Caco-2 (cell line): Measurements from ENCODE around the gene CDKN2B-AS1. TPM values are rescaled to one million over a fixed set of nuclear protein-coding genes. Genes with fewer than 3 reads are reported as not detected.

Source experiments
- BruUV-seq: library from RNA; stranded (reverse); fragments of 400-500 nt; replicated peaks from 2 replicates; lab custom pipeline; 2021; lab: Mats Ljungman, UMichigan
- CTCF ChIA-PET: fragments of 300-600 bp; sonication (Branson Sonifier 250); formaldehyde crosslinking; loops from one replicate; lab custom pipeline; 2022; ENCODE audit warnings: antibody characterized with exemption; lab: Charles Lee
- POLR2A ChIA-PET: fragments of 300-600 bp; sonication (Branson Sonifier 250); formaldehyde crosslinking; loops from one replicate; lab custom pipeline; 2022; ENCODE audit warnings: antibody characterized with exemption; lab: Charles Lee
- DNase-seq, 2 experiments: peaks; one replicate each; pipeline versions ENCODE4 v3.0.0 to v3.0.0-alpha.2; 2020 to 2022
- H3K27me3 ChIP-seq: replicated peaks from 2 replicates; pipeline ENCODE4 v1.6.0; 2011; ENCODE audit warnings: low read length; ENCODE audit not compliant: control insufficient read depth, insufficient read depth
- H3K36me3 ChIP-seq: 2 replicates; pipeline ENCODE4 v1.5.1; 2011; ENCODE audit warnings: low read length; ENCODE audit not compliant: control insufficient read depth, insufficient read depth
- H3K4me1 ChIP-seq: fragments of 250-450 bp; sonication (Bioruptor Pico); 2 replicates; pipeline ENCODE4 v1.5.1; 2020; ENCODE audit warnings: mild to moderate bottlenecking
- H3K4me3 ChIP-seq: 2 replicates; pipeline ENCODE4 v1.5.1; 2011; ENCODE audit warnings: low read depth, mild to moderate bottlenecking, control low read depth, low read length
- H3K9me3 ChIP-seq: fragments of 250-450 bp; sonication (Bioruptor Pico); 2 replicates; pipeline ENCODE4 v1.5.1; 2020; ENCODE audit warnings: mild to moderate bottlenecking, moderate library complexity
- H3K27ac Mint-ChIP-seq: one replicate; pipeline ENCODE4 v1.8.0; 2022; ENCODE audit warnings: mixed read lengths; ENCODE audit not compliant: unreplicated experiment
- H3K27me3 Mint-ChIP-seq: one replicate; pipeline ENCODE4 v1.8.0; 2022; ENCODE audit warnings: mixed read lengths; ENCODE audit not compliant: insufficient read depth, unreplicated experiment
- H3K36me3 Mint-ChIP-seq: one replicate; pipeline ENCODE4 v1.8.0; 2022; ENCODE audit warnings: mild to moderate bottlenecking, mixed read lengths; ENCODE audit not compliant: insufficient read depth, unreplicated experiment
- H3K4me1 Mint-ChIP-seq: one replicate; pipeline ENCODE4 v1.8.0; 2022; ENCODE audit warnings: low read depth, mixed read lengths; ENCODE audit not compliant: unreplicated experiment
- H3K4me3 Mint-ChIP-seq: one replicate; pipeline ENCODE4 v1.8.0; 2022; ENCODE audit warnings: mild to moderate bottlenecking, moderate library complexity, mixed read lengths; ENCODE audit not compliant: unreplicated experiment
- H3K9me3 Mint-ChIP-seq: one replicate; pipeline ENCODE4 v1.8.0; 2022; ENCODE audit warnings: mixed read lengths; ENCODE audit not compliant: unreplicated experiment
- CTCF ChIP-seq, 2 experiments: fragments of 200-600 bp in 1 of 2; IDR thresholded peaks; 1 replicate in 1 of 2; 2 replicates in 1 of 2; pipeline versions ENCODE4 v1.5.1 to v1.8.0; 2011 to 2022; ENCODE audit warnings: antibody characterized with exemption in 1 of 2, control low read depth in 1 of 2, inconsistent platforms in 1 of 2, low read depth in 1 of 2, low read length in 1 of 2, mild to moderate bottlenecking in 1 of 2, moderate library complexity in 1 of 2; ENCODE audit not compliant: insufficient read depth in 1 of 2, severe bottlenecking in 1 of 2, unreplicated experiment in 1 of 2
- intact Hi-C: fragments of 100-400 bp; cut with micrococcal nuclease; formaldehyde crosslinking; loops from one replicate; pipeline ENCODE4 v1.10.0; 2022; ENCODE audit not compliant: unreplicated experiment
- total RNA-seq: library from RNA; stranded (reverse); gene quantifications from 2 replicates; pipeline ENCODE4 v1.2.3, GENCODE V29; 2022

Gene CDKN2B-AS1
- total RNA-seq, 1 experiment from 2014 or later: 1.2 TPM

GRCh38 chr9:22169727-22170503 is 175.3 kb downstream of the CDKN2B-AS1 start:
- Histone ChIP-seq H3K9me3 (no peaks in the 10 kb centered on the region), H3K4me1 (no peaks in the 10 kb centered on the region), H3K27me3 (no peaks in the 10 kb centered on the region), H3K36me3 (no peaks in the 10 kb centered on the region), H3K4me3 (no peak overlapping the region)
- no peak overlapping the region for H3K27ac Mint-ChIP-seq
- intact Hi-C loops: no loop called here
- POLR2A ChIA-PET: no interaction called here
- CTCF ChIA-PET: no interaction called here
- no peak for TF ChIP-seq CTCF (IDR thresholded peaks at IDR 0.05; ENCODE audit: insufficient read depth in 1 of 2, low read depth in 1 of 2, low read length in 1 of 2, severe bottlenecking in 1 of 2, unreplicated experiment in 1 of 2)
- H3K4me3 Mint-ChIP-seq: no peak overlapping the region
- no peaks in the 10 kb centered on the region for H3K36me3 Mint-ChIP-seq
- no peaks in the 10 kb centered on the region for H3K9me3 Mint-ChIP-seq
- no TSS peak for BruUV-seq
- peaks cover 3% of the 10 kb centered on the region for H3K27me3 Mint-ChIP-seq
- DNase-seq: no peak
- no peaks in the 10 kb centered on the region for H3K4me1 Mint-ChIP-seq

Other genes starting within 250 kb of the CDKN2B-AS1 start
- 42.5 and 53.3 TPM in 2 replicates for gene MTAP, start 192.2 kb upstream of the CDKN2B-AS1 start, total RNA-seq
- gene CDKN2A, start 399 bp upstream of the CDKN2B-AS1 start, total RNA-seq: 46.6 and 48.0 TPM in 2 replicates
- gene CDKN2B, start 14.5 kb downstream of the CDKN2B-AS1 start, total RNA-seq: 7.6 and 8.2 TPM in 2 replicates